Chondrocyte (in vitro differentiated cells): ENCODE measurements around the gene ARHGEF11. TPM values are rescaled to one million over a fixed set of nuclear protein-coding genes. Genes with fewer than 3 reads are reported as not detected.

Experiments used
- DNase-seq: peaks from one replicate; pipeline ENCODE4 v3.0.0; 2021; ENCODE audit warnings: mixed read lengths, low spot score
- H3K27ac Mint-ChIP-seq: one replicate; pipeline ENCODE4 v1.8.0; 2021; ENCODE audit warnings: mild to moderate bottlenecking, moderate library complexity, mixed read lengths; ENCODE audit not compliant: unreplicated experiment
- H3K27me3 Mint-ChIP-seq: 2 replicates; pipeline ENCODE4 v1.8.0; 2021; ENCODE audit warnings: low read depth, mixed read lengths
- H3K36me3 Mint-ChIP-seq: 2 replicates; pipeline ENCODE4 v1.8.0; 2021; ENCODE audit warnings: low read depth, mixed read lengths
- H3K4me1 Mint-ChIP-seq: 2 replicates; pipeline ENCODE4 v1.8.0; 2021; ENCODE audit warnings: low read depth, mild to moderate bottlenecking, mixed read lengths
- H3K4me3 Mint-ChIP-seq: one replicate; pipeline ENCODE4 v1.8.0; 2021; ENCODE audit warnings: mild to moderate bottlenecking, moderate library complexity, mixed read lengths; ENCODE audit not compliant: unreplicated experiment
- H3K9me3 Mint-ChIP-seq: 2 replicates; pipeline ENCODE4 v1.8.0; 2021; ENCODE audit warnings: low read depth, mixed read lengths
- total RNA-seq: library from RNA; stranded (reverse); gene quantifications from 3 replicates; pipeline ENCODE4 v1.2.1, GENCODE V29; 2021
- TF ChIP-seq, protein P1 (sequence below): fragments of 200-600 bp; sonication (generic); IDR thresholded peaks from 2 replicates; pipeline ENCODE4 v1.5.0; 2021; ENCODE audit warnings: antibody characterized with exemption, mild to moderate bottlenecking, moderate library complexity

ARHGEF11 gene
- total RNA-seq, 1 donor from 2014 or later, result 34.8 TPM

DNA sequence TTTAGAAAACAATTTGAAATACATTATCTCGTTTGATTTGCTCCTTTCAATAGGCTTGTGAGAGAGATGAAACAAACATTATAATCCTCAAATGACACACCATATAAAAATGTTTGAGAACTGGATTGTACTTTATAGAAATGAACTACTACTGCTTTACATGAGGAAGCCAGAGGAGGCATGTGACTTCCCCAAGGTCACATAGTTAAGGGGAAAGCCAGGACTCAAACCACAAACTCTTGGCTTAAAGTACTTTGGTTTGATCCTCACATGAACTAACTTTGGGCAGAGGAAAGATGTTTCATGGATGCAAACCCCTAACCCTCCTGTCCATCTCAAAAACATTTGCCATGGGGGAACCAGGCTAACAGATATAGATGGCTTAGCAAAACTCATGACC, 4.7 kb downstream of the ARHGEF11 start:
- Mint-ChIP-seq H3K4me1 (peaks cover 55% of the 10 kb centered on the region), H3K36me3 (no peaks in the 10 kb centered on the region), H3K4me3 (no peak overlapping the region), H3K9me3 (no peaks in the 10 kb centered on the region), H3K27ac (peak overlapping the region; percentile 29), H3K27me3 (no peaks in the 10 kb centered on the region)
- no peak for DNase-seq
- TF ChIP-seq, protein P1, sequence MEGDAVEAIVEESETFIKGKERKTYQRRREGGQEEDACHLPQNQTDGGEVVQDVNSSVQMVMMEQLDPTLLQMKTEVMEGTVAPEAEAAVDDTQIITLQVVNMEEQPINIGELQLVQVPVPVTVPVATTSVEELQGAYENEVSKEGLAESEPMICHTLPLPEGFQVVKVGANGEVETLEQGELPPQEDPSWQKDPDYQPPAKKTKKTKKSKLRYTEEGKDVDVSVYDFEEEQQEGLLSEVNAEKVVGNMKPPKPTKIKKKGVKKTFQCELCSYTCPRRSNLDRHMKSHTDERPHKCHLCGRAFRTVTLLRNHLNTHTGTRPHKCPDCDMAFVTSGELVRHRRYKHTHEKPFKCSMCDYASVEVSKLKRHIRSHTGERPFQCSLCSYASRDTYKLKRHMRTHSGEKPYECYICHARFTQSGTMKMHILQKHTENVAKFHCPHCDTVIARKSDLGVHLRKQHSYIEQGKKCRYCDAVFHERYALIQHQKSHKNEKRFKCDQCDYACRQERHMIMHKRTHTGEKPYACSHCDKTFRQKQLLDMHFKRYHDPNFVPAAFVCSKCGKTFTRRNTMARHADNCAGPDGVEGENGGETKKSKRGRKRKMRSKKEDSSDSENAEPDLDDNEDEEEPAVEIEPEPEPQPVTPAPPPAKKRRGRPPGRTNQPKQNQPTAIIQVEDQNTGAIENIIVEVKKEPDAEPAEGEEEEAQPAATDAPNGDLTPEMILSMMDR, result no peak

- no peaks in the 10 kb centered on the region for H3K9me3 Mint-ChIP-seq
- H3K27ac Mint-ChIP-seq, result no peak overlapping the region
- TF ChIP-seq, protein P1, result no peak
- no peaks in the 10 kb centered on the region for H3K27me3 Mint-ChIP-seq
- DNase-seq, result no peak
- no peak overlapping the region for H3K4me3 Mint-ChIP-seq
- H3K36me3 Mint-ChIP-seq, result no peaks in the 10 kb centered on the region
- H3K4me1 Mint-ChIP-seq, result peaks cover 21% of the 10 kb centered on the region
Measured at GRCh38 chr1:157035121-157035520, 10.4 kb downstream of the ARHGEF11 start.

GRCh38 chr1:157034137-157034800, 11.3 kb downstream of the ARHGEF11 start:
- no peaks in the 10 kb centered on the region for H3K36me3 Mint-ChIP-seq
- peaks cover 19% of the 10 kb centered on the region for H3K4me1 Mint-ChIP-seq
- peak overlapping the region; percentile 10 for H3K27ac Mint-ChIP-seq
- H3K4me3 Mint-ChIP-seq, result no peak overlapping the region
- TF ChIP-seq, protein P1, result no peak
- H3K27me3 Mint-ChIP-seq, result no peaks in the 10 kb centered on the region
- H3K9me3 Mint-ChIP-seq, result no peaks in the 10 kb centered on the region
- DNase-seq, result no peak

DNA sequence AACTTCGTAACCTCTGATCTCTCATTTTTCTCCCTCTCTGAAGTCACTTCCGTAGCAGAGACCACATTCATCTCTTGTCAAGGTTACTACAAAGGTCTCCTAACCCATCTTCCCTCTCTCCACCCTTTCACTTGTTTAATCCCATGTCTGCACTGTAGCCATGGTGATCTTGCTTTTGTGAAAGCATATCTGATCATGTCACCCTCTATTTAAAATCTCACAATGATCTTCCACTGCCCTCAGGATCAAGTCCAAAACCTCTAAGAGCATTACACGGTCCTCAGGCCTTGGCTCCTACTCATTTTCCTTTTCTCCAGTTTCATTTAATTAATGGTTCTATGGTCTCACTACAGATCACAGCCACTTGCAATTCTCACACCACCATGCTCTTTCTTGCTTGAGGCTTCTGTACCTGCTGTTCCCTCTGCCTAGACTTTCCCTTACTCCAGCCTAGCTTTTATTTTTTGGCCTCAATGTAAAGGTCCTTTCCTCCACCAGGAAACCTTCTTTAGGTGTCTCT, 12.1 kb downstream of the ARHGEF11 start:
- Mint-ChIP-seq H3K27ac (no peak overlapping the region), H3K4me1 (peaks cover 16% of the 10 kb centered on the region), H3K9me3 (no peaks in the 10 kb centered on the region), H3K36me3 (no peaks in the 10 kb centered on the region), H3K27me3 (no peaks in the 10 kb centered on the region), H3K4me3 (no peak overlapping the region)
- TF ChIP-seq, protein P1, result no peak
- DNase-seq, result no peak

DNA sequence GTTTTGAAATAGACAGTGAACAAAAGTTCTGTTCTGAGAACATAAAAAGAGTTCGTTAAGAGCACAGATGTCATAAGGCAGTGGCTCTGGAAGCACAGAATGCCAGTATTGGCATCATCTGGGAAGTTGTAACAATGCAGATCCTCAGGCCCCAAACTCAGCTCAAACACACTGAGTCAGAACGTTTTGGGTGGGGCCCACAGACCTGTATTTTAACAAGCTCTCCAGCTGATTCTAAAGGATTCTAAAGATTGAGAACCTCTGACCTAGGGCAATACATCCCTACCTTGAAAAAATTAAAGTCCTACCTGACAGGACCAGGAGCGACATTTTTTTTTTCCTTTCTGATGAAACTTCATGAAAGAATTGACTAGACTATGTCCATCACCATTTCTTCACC, 13.2 kb downstream of the ARHGEF11 start:
- Mint-ChIP-seq H3K36me3 (no peaks in the 10 kb centered on the region), H3K27ac (no peak overlapping the region), H3K4me3 (no peak overlapping the region), H3K4me1 (peaks cover 16% of the 10 kb centered on the region), H3K9me3 (no peaks in the 10 kb centered on the region), H3K27me3 (no peaks in the 10 kb centered on the region)
- TF ChIP-seq, protein P1, result no peak
- DNase-seq, result no peak
